Measurements from ENCODE around the gene DCTPP1. TPM values are rescaled to one million over a fixed set of nuclear protein-coding genes. Genes with fewer than 3 reads are reported as not detected.

The DCTPP1 gene
- total RNA-seq, 1 experiment from 2014 or later = 11.9 TPM

- in situ Hi-C loops (cut with HindIII; ENCODE audit: low pct_unique_long_range_greater_than_20kb, low sequenced_read_pairs) = no loop called here
- no peak for DNase-seq (ENCODE audit: low read depth, low spot score)
Measured at GRCh38 chr16:30377050-30377811, 52.6 kb downstream of the DCTPP1 start.

DNA sequence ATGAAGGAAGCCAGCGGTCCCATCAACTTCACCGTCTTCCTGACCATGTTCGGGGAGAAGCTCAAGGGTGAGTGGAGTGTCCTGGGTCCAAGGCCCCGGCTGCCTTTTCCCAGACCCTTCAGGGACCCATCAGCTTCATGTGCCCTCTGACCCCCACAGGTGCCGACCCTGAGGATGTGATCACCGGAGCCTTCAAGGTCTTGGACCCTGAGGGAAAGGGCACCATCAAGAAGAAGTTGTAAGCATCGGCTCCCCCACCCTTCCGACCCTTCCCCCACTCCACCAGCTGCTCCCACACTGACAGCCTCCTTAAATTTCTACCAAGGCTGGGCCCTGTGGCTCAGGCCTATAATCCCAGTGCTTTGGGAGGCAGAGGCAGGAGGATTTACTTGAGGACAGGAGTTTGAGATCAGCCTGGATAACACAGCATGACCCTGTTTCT, 53.3 kb downstream of the DCTPP1 start:
- DNase-seq (ENCODE audit: low read depth, low spot score) = no peak
- in situ Hi-C loops (cut with HindIII; ENCODE audit: low pct_unique_long_range_greater_than_20kb, low sequenced_read_pairs) = no loop called here

DNA sequence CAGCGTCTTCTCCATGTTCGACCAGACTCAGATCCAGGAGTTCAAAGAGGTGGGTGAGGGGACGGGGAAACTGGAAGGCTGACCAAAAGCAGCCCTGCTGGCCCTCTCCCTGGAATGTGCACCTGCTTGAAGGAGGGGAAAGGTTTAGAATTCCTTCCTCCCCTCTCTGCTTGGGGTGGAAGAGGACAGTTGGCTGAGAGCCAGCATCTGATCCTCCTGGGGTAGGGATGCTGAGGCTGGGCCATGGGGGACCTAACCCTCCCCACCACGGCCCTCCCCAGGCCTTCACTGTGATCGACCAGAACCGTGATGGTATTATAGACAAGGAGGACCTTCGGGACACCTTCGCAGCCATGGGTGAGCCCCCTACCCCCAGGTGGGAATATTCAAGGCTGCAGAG, 54.0 kb downstream of the DCTPP1 start:
- no peak for DNase-seq (ENCODE audit: low read depth, low spot score)
- in situ Hi-C loops (cut with HindIII; ENCODE audit: low pct_unique_long_range_greater_than_20kb, low sequenced_read_pairs) = no loop called here

DNA sequence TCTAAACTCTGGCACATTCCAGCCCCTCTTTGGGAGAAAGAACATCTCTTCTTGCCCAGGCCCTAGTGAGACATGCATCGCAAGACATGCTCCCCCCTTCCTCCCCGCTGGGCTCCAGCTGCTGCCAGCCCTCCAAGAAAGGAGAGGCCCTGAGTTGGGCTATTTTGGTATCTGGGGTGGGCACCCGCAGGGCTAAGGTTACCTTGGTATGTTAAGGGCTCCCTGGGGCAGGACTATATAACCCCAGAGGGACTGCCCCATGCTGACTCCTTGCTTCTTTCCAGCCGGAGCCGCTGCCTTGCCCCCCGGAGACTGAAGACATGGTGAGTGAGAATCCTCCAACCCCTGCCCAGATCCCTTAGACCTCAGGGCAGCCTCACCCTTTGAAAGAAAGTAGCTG, 55.3 kb downstream of the DCTPP1 start, which contains the start of gene MYL11:
MYL11 (plus strand) TSS at position 265 of the 400 bp plus-strand sequence; CDS start at position 321, 56 bp downstream.
- in situ Hi-C loops (cut with HindIII; ENCODE audit: low pct_unique_long_range_greater_than_20kb, low sequenced_read_pairs) = no loop called here
- DNase-seq (ENCODE audit: low read depth, low spot score) = no peak

Small RNA genes lying within 50 kb of the gene (small RNA-seq; reads per million reads assigned to genes)
- 0 reads per million in 2 experiments for gene RF00019
- 0.10 to 0.64 reads per million in 2 experiments for gene RF00406

Other genes with a start within 250 kb of the DCTPP1 start
- gene CORO1A, start 246.4 kb downstream of the DCTPP1 start, total RNA-seq (2014; rRNA removed; shearing (Covaris generic)) = 0.08 TPM in 1 of 2 replicates, not detected in the other
- 24.0 and 30.6 TPM in 2 replicates for gene BOLA2B, start 236.4 kb downstream of the DCTPP1 start, total RNA-seq (2014; rRNA removed; shearing (Covaris generic))
- gene SLX1A, start 236.2 kb downstream of the DCTPP1 start, total RNA-seq (2014; rRNA removed; shearing (Covaris generic)) = 23.9 and 27.8 TPM in 2 replicates
- gene SULT1A3, start 230.8 kb downstream of the DCTPP1 start, total RNA-seq (2014; rRNA removed; shearing (Covaris generic)) = 1.4 and 3.6 TPM in 2 replicates
- gene NPIPB13, start 181.6 kb downstream of the DCTPP1 start, total RNA-seq (2014; rRNA removed; shearing (Covaris generic)) = 0.90 and 0.95 TPM in 2 replicates
- 38.8 and 43.5 TPM in 2 replicates for gene CD2BP2, start 74.7 kb downstream of the DCTPP1 start, total RNA-seq (2014; rRNA removed; shearing (Covaris generic))
- gene TBC1D10B, start 59.5 kb downstream of the DCTPP1 start, total RNA-seq (2014; rRNA removed; shearing (Covaris generic)) = 12.6 and 14.6 TPM in 2 replicates
- gene MYL11, start 55.2 kb downstream of the DCTPP1 start, total RNA-seq (2014; rRNA removed; shearing (Covaris generic)) = not detected in 2 replicates
- not detected in 2 replicates for gene SEPTIN1, start 47.5 kb downstream of the DCTPP1 start, total RNA-seq (2014; rRNA removed; shearing (Covaris generic))
- 0.64 and 0.95 TPM in 2 replicates for gene ZNF48, start 34.6 kb downstream of the DCTPP1 start, total RNA-seq (2014; rRNA removed; shearing (Covaris generic))
- gene ZNF771, start 22.4 kb downstream of the DCTPP1 start, total RNA-seq (2014; rRNA removed; shearing (Covaris generic)) = 3.7 and 7.2 TPM in 2 replicates
- 5.4 and 7.9 TPM in 2 replicates for gene SEPHS2, start 15.8 kb upstream of the DCTPP1 start, total RNA-seq (2014; rRNA removed; shearing (Covaris generic))
- gene ITGAL, start 42.7 kb upstream of the DCTPP1 start, total RNA-seq (2014; rRNA removed; shearing (Covaris generic)) = not detected in 2 replicates
- gene ZNF768, start 96.5 kb upstream of the DCTPP1 start, total RNA-seq (2014; rRNA removed; shearing (Covaris generic)) = 40.4 and 43.1 TPM in 2 replicates
- gene ZNF747, start 104.8 kb upstream of the DCTPP1 start, total RNA-seq (2014; rRNA removed; shearing (Covaris generic)) = 4.1 and 4.6 TPM in 2 replicates
- gene ZNF764, start 128.3 kb upstream of the DCTPP1 start, total RNA-seq (2014; rRNA removed; shearing (Covaris generic)) = 4.1 and 4.9 TPM in 2 replicates
- 16.3 and 23.4 TPM in 2 replicates for gene ZNF688, start 141.7 kb upstream of the DCTPP1 start, total RNA-seq (2014; rRNA removed; shearing (Covaris generic))
- 12.1 and 13.0 TPM in 2 replicates for gene ZNF785, start 155.7 kb upstream of the DCTPP1 start, total RNA-seq (2014; rRNA removed; shearing (Covaris generic))
- gene ZNF689, start 180.4 kb upstream of the DCTPP1 start, total RNA-seq (2014; rRNA removed; shearing (Covaris generic)) = 23.0 TPM in 2 replicates
- gene PRR14, start 220.9 kb upstream of the DCTPP1 start, total RNA-seq (2014; rRNA removed; shearing (Covaris generic)) = 3.0 and 5.0 TPM in 2 replicates
- gene FBRS, start 228.4 kb upstream of the DCTPP1 start, total RNA-seq (2014; rRNA removed; shearing (Covaris generic)) = 8.8 and 8.9 TPM in 2 replicates